ENCODE data around the gene UBE2V1.
A peak's percentile ranks its signal among the peaks of the same experiment; 100 is the strongest.

UBE2V1 gene

GRCh38 chr20:50130356-50130723 is 17.4 kb upstream of the UBE2V1 start:
- Mint-ChIP-seq H3K4me1 (ENCODE audit: low read depth in 2 of 2) (peaks cover 9 to 10% of the 10 kb centered on the region in 2 donors), H3K4me3 (no peak overlapping the region), H3K36me3 (ENCODE audit: insufficient read depth) (peaks cover 45% of the 10 kb centered on the region), H3K9me3 (no peaks in the 10 kb centered on the region), H3K27ac (peak overlapping the region in 1 of 2 donors; percentile 38), H3K27me3 (no peaks in the 10 kb centered on the region)
- DNase-seq (no peak), ATAC-seq (replicated peaks) (no peak)

GRCh38 chr20:50129662-50130355 is 16.9 kb upstream of the UBE2V1 start:
- H3K9me3 Mint-ChIP-seq = no peaks in the 10 kb centered on the region
- H3K27ac Mint-ChIP-seq = peak overlapping the region in 1 of 2 donors; percentile 38

DNA sequence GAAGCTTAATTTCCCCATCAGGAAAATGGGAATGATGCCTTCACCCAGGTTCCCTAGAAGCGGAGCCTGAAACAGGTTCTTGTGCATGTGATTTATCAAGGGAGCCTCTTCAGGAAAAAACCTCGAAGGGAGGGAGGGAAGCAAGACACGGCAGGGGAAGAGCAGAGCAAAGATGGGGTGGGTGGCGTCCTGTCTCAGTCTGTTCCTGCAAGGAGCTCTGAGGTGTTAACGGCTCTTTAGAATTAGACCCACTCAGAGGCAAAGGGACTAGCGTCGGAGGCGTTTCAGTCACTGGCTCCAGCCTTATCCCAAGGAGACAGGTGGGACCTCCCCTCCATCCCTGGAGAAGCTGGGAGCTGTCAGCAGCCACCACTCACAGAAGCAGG is 15.6 kb upstream of the UBE2V1 start:
- Mint-ChIP-seq H3K4me3 (no peak overlapping the region), H3K27ac (peak overlapping the region in 1 of 2 donors; percentile 59)

More at GRCh38 chr20:50129662-50130355, 16.9 kb upstream of the UBE2V1 start:
- no peak for DNase-seq
- no peaks in the 10 kb centered on the region for H3K27me3 Mint-ChIP-seq
- ATAC-seq (replicated peaks) = no peak
- peaks cover 9 to 10% of the 10 kb centered on the region in 2 donors for H3K4me1 Mint-ChIP-seq (ENCODE audit: low read depth in 2 of 2)
- H3K36me3 Mint-ChIP-seq (ENCODE audit: insufficient read depth) = peaks cover 50% of the 10 kb centered on the region
- H3K4me3 Mint-ChIP-seq = no peak overlapping the region

DNA sequence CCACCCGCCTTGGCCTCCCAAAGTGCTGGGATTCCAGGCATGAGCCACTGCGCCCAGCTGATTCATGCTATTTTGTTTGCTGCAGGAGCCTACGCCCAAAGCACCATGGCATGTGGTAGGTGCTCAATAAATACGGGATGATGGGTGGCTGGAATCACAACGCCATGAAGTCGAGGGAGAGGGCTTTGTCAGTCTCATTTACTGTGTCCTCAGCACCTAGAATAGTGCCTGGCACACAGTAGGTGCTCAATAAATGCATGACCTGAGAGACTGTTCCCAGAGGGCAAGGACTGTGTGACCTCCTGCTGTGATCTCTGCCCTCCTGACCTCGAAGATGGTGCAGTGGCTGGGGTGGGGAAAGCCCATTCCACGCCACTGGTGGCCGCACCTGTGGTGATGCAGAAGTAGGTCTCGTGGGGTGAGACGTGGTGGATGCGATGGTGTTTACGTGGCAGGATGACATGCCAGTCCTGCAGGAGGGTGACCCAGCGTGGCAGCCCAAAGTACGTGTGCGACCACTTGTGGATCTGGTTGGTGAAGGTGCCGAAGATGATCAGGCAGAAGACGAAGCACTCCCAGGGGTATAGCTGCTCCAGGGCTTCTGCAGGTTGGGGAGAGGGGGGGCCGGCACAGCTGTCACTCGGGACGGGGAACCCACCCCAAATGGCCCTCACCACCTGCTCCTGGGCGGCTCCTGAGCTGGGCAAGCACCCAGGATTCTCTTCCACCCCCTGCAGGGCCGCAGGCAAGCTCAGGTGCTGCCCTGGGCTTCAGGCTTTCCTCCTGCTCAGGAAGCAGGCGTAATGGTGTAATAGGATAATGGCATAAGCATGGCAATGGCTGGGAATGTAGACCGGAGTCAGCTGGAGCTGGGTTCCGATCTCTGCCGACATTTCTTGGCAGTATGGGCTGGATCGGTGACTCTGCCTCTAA is 14.9 kb upstream of the UBE2V1 start:
- peaks cover 60% of the 10 kb centered on the region for H3K36me3 Mint-ChIP-seq (ENCODE audit: insufficient read depth)
- peak overlapping the region; percentile 59 to 62 for H3K27ac Mint-ChIP-seq
- H3K27me3 Mint-ChIP-seq = no peaks in the 10 kb centered on the region

More for the DNA sequence above, 15.6 kb upstream of the UBE2V1 start:
- ATAC-seq (replicated peaks) = no peak
- no peak for DNase-seq
- Mint-ChIP-seq H3K4me1 (ENCODE audit: low read depth in 2 of 2) (peaks cover 6 to 10% of the 10 kb centered on the region in 2 donors), H3K9me3 (no peaks in the 10 kb centered on the region), H3K27me3 (no peaks in the 10 kb centered on the region), H3K36me3 (ENCODE audit: insufficient read depth) (peaks cover 62% of the 10 kb centered on the region)

DNA sequence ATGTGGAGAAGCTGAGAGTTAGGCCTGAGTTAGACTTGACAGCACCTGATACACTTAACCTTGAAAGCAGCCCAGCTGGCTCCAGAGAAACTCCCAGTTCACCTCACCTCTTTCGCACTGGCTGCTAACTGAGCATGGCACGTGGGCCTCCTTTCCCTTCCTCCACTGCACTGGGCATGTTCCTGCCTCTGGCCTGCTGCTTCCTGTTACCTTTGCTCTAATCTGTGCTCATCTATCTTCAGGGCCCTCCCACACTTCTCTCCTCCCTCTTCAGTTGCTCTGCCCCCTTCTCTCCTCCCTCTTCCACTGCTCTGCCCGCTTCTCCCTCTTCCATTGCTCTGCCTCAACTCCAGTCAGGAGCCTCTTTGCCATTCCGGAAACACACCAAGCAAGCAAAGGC is 13.7 kb upstream of the UBE2V1 start:
- H3K4me3 Mint-ChIP-seq = no peak overlapping the region
- no peak overlapping the region for H3K27ac Mint-ChIP-seq
- H3K9me3 Mint-ChIP-seq = no peaks in the 10 kb centered on the region
- peaks cover 1 to 5% of the 10 kb centered on the region in 2 donors for H3K4me1 Mint-ChIP-seq (ENCODE audit: low read depth in 2 of 2)
- no peaks in the 10 kb centered on the region for H3K27me3 Mint-ChIP-seq
- no peak for ATAC-seq (replicated peaks)
- DNase-seq = no peak
- H3K36me3 Mint-ChIP-seq (ENCODE audit: insufficient read depth) = peaks cover 61% of the 10 kb centered on the region

More for the DNA sequence above, 14.9 kb upstream of the UBE2V1 start:
- H3K4me3 Mint-ChIP-seq = no peak overlapping the region
- peaks cover 6 to 10% of the 10 kb centered on the region in 2 donors for H3K4me1 Mint-ChIP-seq (ENCODE audit: low read depth in 2 of 2)
- no peak for DNase-seq
- no peak for ATAC-seq (replicated peaks)
- no peaks in the 10 kb centered on the region for H3K9me3 Mint-ChIP-seq

DNA sequence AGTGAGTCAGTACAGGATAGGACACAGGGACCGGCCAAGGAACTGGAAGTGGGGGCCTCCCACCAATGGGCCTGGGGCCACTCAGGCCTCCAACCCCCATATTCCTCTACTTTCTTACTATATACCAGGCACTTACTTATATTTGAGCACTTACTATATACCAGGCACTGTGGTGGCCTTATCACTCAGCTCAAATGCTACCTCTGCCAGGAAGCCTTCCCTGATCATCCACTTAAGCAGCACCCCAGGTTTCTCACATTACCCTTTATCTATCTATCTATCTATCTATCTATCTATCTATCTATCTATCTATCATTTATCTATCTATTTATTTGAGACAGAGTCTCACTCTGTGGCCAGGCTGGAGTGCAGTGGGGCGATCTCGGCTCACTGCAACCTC is 12.3 kb upstream of the UBE2V1 start:
- ATAC-seq (replicated peaks) (no peak), DNase-seq (no peak)
- Mint-ChIP-seq H3K9me3 (no peaks in the 10 kb centered on the region), H3K4me1 (ENCODE audit: low read depth in 2 of 2) (peaks cover 4 to 8% of the 10 kb centered on the region in 2 donors), H3K4me3 (no peak overlapping the region), H3K36me3 (ENCODE audit: insufficient read depth) (peaks cover 58% of the 10 kb centered on the region), H3K27ac (peak overlapping the region; percentile 7 to 52), H3K27me3 (no peaks in the 10 kb centered on the region)

DNA sequence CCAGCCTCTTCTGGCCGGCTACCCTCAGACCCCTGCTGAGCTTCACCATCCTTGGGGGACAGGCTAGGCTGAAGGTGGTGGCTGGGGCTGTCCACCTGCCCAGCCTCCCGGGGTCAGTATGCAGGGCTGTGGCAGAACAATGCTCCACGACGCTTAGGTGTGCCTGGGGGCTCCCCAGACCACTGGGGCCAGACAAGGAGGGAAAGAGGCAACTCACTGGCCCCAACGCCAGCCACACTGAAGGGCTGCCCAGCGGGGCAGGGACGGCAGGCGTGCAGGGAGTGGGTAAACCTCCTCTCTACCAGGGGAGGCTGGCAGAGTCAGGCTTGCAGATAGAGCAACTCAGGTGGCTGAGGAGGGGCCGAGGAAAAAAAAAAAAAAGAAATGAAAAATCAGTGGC is 11.5 kb upstream of the UBE2V1 start:
- no peak overlapping the region for H3K4me3 Mint-ChIP-seq
- no peaks in the 10 kb centered on the region for H3K27me3 Mint-ChIP-seq
- DNase-seq (no peak), ATAC-seq (replicated peaks) (no peak)
- peak overlapping the region; percentile 7 to 52 for H3K27ac Mint-ChIP-seq
- H3K9me3 Mint-ChIP-seq = no peaks in the 10 kb centered on the region
- H3K36me3 Mint-ChIP-seq (ENCODE audit: insufficient read depth) = peaks cover 52% of the 10 kb centered on the region
- peaks cover 4 to 8% of the 10 kb centered on the region in 2 donors for H3K4me1 Mint-ChIP-seq (ENCODE audit: low read depth in 2 of 2)

- Mint-ChIP-seq H3K4me3 (no peak overlapping the region), H3K36me3 (ENCODE audit: insufficient read depth) (peaks cover 49% of the 10 kb centered on the region), H3K27me3 (no peaks in the 10 kb centered on the region)
These were observed 10.5 kb upstream of the UBE2V1 start for GRCh38 chr20:50123418-50123817.

GRCh38 chr20:50122763-50123162 is 9.8 kb upstream of the UBE2V1 start:
- Mint-ChIP-seq H3K27ac (no peak overlapping the region), H3K27me3 (no peaks in the 10 kb centered on the region), H3K36me3 (ENCODE audit: insufficient read depth) (peaks cover 44% of the 10 kb centered on the region), H3K9me3 (no peaks in the 10 kb centered on the region), H3K4me3 (no peak overlapping the region), H3K4me1 (ENCODE audit: low read depth in 2 of 2) (peaks cover 4 to 8% of the 10 kb centered on the region in 2 donors)
- DNase-seq (no peak), ATAC-seq (replicated peaks) (no peak)

More at GRCh38 chr20:50123418-50123817, 10.5 kb upstream of the UBE2V1 start:
- H3K27ac Mint-ChIP-seq = peak overlapping the region in 1 of 2 donors; percentile 16
- DNase-seq (no peak), ATAC-seq (replicated peaks) (no peak)
- H3K9me3 Mint-ChIP-seq = no peaks in the 10 kb centered on the region
- H3K4me1 Mint-ChIP-seq (ENCODE audit: low read depth in 2 of 2) = peaks cover 4 to 8% of the 10 kb centered on the region in 2 donors

- peaks cover 35% of the 10 kb centered on the region for H3K36me3 Mint-ChIP-seq (ENCODE audit: insufficient read depth)
- peaks cover 4 to 9% of the 10 kb centered on the region in 2 donors for H3K4me1 Mint-ChIP-seq (ENCODE audit: low read depth in 2 of 2)
- no peak overlapping the region for H3K4me3 Mint-ChIP-seq
- H3K9me3 Mint-ChIP-seq = no peaks in the 10 kb centered on the region
- peak overlapping the region in 1 of 2 donors; percentile 41 for H3K27ac Mint-ChIP-seq
- ATAC-seq (replicated peaks) (no peak), DNase-seq (no peak)
- H3K27me3 Mint-ChIP-seq = no peaks in the 10 kb centered on the region
These were observed 8.9 kb upstream of the UBE2V1 start for GRCh38 chr20:50121858-50122271.

DNA sequence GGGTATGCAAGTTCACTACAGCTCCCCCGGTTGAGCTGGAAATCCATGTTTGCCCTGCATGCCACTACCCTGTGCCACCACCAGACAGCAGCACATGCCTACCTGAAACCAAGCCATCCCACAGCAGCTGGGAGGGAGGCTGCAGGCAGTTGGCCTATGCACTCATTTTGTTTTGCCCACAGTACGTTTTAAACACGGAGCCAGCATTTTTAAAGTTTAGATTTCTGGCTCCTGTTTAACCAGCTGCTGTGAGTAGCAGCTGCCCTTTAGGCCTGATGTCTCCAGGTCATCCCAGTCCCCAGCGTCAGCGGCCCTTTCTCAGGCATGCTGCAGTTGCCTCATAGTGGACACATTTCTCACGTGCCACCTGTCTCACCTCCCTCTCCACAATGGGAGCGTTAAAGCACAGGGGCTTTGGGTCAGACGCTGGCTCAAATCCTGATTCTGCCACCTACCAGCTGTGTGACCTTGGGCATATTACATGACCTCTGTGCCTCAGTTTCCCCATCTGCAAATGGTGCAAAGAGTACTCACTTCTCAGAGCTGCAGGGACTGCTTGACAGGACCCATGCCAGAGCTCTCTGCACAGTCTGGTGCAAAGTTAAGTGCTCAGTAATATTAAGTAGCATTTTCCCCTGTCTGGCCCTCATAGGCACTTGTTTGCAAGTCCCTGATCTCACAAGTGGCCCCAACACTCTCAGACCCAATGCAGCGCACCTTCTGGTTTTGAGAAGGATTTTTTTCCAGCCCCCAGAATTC is 8.2 kb upstream of the UBE2V1 start:
- Mint-ChIP-seq H3K4me3 (no peak overlapping the region), H3K27ac (peak overlapping the region in 1 of 2 donors; percentile 41), H3K27me3 (no peaks in the 10 kb centered on the region)

GRCh38 chr20:50118203-50118602 is 5.3 kb upstream of the UBE2V1 start:
- H3K27ac Mint-ChIP-seq = no peak overlapping the region
- no peak overlapping the region for H3K4me3 Mint-ChIP-seq
- H3K27me3 Mint-ChIP-seq = no peaks in the 10 kb centered on the region
- peaks cover 24 to 31% of the 10 kb centered on the region in 2 donors for H3K4me1 Mint-ChIP-seq (ENCODE audit: low read depth in 2 of 2)
- DNase-seq (no peak), ATAC-seq (replicated peaks) (no peak)
- H3K9me3 Mint-ChIP-seq = no peaks in the 10 kb centered on the region
- H3K36me3 Mint-ChIP-seq (ENCODE audit: insufficient read depth) = peaks cover 7% of the 10 kb centered on the region

More for the DNA sequence above, 8.2 kb upstream of the UBE2V1 start:
- Mint-ChIP-seq H3K9me3 (no peaks in the 10 kb centered on the region), H3K4me1 (ENCODE audit: low read depth in 2 of 2) (peaks cover 7 to 9% of the 10 kb centered on the region in 2 donors), H3K36me3 (ENCODE audit: insufficient read depth) (peaks cover 33% of the 10 kb centered on the region)
- ATAC-seq (replicated peaks) (peak; percentile 81), DNase-seq (peak; percentile 49 to 54 (median 49))
